ENCODE measurements around the gene CDC34. TPM values are rescaled to one million over a fixed set of nuclear protein-coding genes. Genes with fewer than 3 reads are reported as not detected.

Gene CDC34
- total RNA-seq, 1 donor from 2014 or later = 169 TPM

DNA sequence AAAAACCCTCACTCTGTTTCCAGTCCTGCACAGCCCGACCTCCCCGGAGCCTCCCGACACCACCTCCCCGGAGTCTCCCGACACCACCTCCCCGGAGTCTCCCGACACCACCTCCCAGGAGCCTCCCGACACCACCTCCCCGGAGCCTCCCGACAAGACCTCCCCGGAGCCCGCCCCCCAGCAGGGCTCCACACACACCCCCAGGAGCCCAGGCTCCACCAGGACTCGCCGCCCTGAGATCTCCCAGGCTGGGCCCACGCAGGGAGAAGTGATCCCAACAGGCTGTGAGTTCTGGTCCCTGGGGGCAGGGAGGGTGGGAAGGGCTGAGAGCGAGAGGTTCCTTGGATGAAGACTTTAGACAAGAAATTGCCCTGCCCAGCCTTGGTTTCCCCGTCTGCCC, 29.9 kb upstream of the CDC34 start:
- Histone ChIP-seq H3K27me3 (ENCODE audit: control insufficient read depth, insufficient read depth, low read length) (peaks cover 8% of the 10 kb centered on the region), H3K36me3 (ENCODE audit: control insufficient read depth, insufficient read depth, low read length) (no peaks in the 10 kb centered on the region), H3K4me3 (ENCODE audit: low read depth, low read length) (no peak overlapping the region)
- DNase-seq (ENCODE audit: low read depth) (no peak), FAIRE-seq (no peak)
- TF ChIP-seq, protein P1, sequence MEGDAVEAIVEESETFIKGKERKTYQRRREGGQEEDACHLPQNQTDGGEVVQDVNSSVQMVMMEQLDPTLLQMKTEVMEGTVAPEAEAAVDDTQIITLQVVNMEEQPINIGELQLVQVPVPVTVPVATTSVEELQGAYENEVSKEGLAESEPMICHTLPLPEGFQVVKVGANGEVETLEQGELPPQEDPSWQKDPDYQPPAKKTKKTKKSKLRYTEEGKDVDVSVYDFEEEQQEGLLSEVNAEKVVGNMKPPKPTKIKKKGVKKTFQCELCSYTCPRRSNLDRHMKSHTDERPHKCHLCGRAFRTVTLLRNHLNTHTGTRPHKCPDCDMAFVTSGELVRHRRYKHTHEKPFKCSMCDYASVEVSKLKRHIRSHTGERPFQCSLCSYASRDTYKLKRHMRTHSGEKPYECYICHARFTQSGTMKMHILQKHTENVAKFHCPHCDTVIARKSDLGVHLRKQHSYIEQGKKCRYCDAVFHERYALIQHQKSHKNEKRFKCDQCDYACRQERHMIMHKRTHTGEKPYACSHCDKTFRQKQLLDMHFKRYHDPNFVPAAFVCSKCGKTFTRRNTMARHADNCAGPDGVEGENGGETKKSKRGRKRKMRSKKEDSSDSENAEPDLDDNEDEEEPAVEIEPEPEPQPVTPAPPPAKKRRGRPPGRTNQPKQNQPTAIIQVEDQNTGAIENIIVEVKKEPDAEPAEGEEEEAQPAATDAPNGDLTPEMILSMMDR (IDR thresholded peaks at IDR 0.05; ENCODE audit: insufficient read depth, low read length, severe bottlenecking) = no peak

DNA sequence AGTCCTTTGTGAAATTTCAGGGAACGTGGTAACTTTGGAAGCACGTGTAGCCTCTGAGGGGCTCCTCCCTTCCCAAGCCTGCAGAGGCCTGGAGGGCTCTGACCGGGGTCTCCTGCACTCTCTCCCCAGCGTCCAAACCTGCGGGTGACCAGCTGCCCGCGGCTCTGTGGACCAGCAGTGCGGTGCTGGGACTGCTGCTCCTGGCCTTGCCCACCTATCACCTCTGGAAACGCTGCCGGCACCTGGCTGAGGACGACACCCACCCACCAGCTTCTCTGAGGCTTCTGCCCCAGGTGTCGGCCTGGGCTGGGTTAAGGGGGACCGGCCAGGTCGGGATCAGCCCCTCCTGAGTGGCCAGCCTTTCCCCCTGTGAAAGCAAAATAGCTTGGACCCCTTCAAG, 26.9 kb upstream of the CDC34 start:
- DNase-seq (ENCODE audit: low read depth) (no peak), FAIRE-seq (no peak)
- H3K27me3 ChIP-seq (ENCODE audit: control insufficient read depth, insufficient read depth, low read length) = no peaks in the 10 kb centered on the region
- H3K4me3 ChIP-seq (ENCODE audit: low read depth, low read length) = no peak overlapping the region
- H3K36me3 ChIP-seq (ENCODE audit: control insufficient read depth, insufficient read depth, low read length) = peaks cover 2% of the 10 kb centered on the region
- TF ChIP-seq, protein P1 (IDR thresholded peaks at IDR 0.05; ENCODE audit: insufficient read depth, low read length, severe bottlenecking) = no peak

DNA sequence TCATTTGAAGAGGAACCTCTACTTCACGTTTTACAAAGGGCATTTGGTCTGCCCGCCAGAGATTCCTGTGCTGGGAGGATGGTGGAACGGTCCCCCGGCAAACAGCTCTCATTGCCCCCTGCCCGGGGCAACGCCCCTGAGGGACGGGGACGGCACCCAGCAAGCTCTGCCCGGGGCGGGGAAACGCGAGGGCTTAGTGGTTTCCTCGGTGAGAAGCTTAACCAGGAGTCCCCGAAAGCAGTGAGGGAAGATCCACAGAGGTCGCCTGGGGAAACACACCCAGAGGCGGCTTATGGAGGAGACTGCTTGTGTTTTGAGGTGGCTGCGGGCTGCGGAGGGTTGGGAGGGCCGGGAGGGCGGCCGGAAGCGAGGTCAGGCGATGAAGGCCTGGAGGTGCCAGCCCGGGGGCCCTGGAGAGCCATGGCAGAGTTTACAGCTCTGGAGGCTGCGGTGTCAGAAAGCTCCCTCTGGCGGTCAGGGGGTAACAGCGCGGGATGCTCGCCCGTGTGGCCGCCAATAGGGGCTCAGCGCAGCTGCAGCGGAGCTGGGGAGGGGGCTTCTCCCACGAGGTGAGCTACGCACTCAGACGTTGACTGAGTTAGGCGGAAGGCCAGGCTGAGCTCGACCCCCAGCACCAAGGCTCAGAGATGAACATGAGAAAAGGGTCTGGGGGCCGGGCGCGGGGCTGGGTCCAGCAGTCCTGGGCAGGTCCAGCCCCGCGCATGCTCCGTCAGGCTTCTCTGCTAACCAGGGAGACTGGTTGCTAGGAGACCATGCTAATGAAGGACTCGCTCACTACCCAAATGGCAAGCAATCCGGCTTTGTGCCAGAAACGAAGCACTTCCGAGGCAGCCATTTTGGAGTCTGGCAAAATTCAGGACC, 24.9 kb upstream of the CDC34 start:
- DNase-seq (ENCODE audit: low read depth) (peak; percentile 99), FAIRE-seq (peak; percentile 99)
- TF ChIP-seq, protein P1 (IDR thresholded peaks at IDR 0.05; ENCODE audit: insufficient read depth, low read length, severe bottlenecking) = peak; percentile 99
- peak overlapping the region; percentile 74 for H3K4me3 ChIP-seq (ENCODE audit: low read depth, low read length)
- H3K36me3 ChIP-seq (ENCODE audit: control insufficient read depth, insufficient read depth, low read length) = peaks cover 2% of the 10 kb centered on the region
- H3K27me3 ChIP-seq (ENCODE audit: control insufficient read depth, insufficient read depth, low read length) = no peaks in the 10 kb centered on the region

DNA sequence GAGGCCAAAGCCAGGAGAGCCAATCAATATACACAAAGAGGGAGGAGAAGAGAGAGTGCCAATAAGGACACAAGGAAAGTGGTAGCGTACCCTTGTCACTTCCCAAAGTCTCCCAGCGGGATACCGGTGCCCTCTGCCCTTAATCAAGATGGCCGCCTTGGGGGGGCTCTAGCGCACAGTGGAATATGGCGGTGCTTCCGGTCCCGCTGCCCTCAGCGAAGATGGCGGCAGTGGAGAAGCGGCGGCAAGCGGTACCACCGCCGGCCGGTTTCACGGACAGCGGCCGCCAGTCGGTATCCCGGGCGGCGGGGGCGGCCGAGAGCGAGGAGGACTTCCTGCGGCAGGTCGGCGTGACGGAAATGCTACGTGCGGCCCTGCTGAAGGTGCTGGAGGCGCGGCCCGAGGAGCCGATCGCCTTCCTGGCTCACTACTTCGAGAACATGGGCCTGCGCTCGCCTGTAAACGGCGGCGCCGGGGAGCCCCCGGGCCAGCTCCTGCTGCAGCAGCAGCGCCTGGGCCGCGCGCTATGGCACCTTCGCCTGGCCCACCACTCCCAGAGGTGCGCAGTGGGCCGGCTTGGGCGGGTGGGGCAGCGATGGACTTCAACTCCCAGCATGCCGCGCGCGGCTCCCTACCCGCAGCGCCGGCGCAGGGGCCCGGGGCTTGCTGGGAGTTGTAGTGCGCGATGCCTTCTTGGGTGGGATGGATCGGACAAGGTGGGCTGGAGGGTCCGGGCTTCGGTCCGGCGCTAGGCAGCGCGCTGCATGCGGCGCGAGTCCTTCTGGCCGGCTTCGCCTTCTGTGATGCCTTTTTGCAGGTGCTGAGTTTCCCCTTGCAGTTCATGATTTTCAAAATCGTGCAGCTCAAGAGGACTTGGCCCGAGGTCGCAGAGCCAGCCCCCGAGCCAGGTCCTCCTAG, 24.0 kb upstream of the CDC34 start, which contains the start of gene TPGS1:
TSS of gene TPGS1 (plus strand) at position 212 of the 918 bp plus-strand sequence. CDS start at position 222, 10 bp downstream.
- DNase-seq (ENCODE audit: low read depth) (no peak), FAIRE-seq (no peak)
- TF ChIP-seq, protein P1 (IDR thresholded peaks at IDR 0.05; ENCODE audit: insufficient read depth, low read length, severe bottlenecking) = no peak
- Histone ChIP-seq H3K4me3 (ENCODE audit: low read depth, low read length) (peak within 1 kb of the TSS; percentile 74), H3K27me3 (ENCODE audit: control insufficient read depth, insufficient read depth, low read length) (no peaks in the 10 kb centered on the region), H3K36me3 (ENCODE audit: control insufficient read depth, insufficient read depth, low read length) (peaks cover 2% of the 10 kb centered on the region)

DNA sequence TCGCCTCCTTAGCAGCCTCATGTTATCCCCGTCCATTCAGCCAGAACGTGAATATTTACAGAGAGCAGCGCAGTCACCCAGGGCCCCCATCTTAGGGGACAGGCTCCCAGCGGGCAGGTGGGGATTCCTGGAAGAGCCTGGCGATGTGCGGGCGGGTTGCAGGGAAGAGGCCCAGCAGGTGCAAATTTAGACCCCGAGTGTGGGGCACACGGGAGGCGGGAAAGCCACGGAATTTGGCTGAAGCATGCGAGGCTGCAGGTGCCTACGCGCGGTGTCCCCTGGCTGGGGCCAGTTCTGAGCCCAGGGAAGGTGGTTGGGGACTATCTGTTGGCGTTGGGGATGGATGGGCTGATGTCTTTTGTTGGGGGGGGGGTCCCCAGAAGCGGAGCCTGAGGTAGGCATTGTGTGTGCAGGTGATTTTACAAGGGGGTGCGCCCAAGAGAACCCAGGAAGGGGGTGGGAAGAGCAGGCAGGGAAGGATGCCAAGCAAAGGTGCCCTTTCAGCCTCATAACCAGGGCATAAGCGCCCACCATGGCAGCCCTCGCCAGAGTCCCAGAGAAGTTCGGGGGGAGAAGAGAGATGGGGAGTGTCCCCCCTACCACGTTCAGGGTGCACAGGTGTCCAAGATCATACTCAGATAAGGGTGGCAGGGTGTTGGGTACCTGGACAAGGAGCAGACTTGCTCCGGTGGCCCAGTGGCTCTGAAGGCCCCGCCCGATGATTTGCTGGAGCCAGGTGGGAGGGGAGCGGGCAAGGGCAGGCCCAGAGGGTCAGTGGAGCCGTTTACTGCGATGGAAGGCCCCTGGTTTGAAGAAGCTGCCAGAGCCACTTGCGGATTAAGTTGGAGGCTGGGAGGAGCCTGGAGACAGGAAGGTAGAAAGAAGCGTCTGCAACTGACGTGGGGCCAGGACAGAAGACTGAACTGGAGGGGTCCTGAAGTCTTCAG, 23.1 kb upstream of the CDC34 start:
- DNase-seq (ENCODE audit: low read depth) (no peak), FAIRE-seq (no peak)
- TF ChIP-seq, protein P1 (IDR thresholded peaks at IDR 0.05; ENCODE audit: insufficient read depth, low read length, severe bottlenecking) = no peak
- Histone ChIP-seq H3K4me3 (ENCODE audit: low read depth, low read length) (peak overlapping the region; percentile 74), H3K36me3 (ENCODE audit: control insufficient read depth, insufficient read depth, low read length) (peaks cover 2% of the 10 kb centered on the region), H3K27me3 (ENCODE audit: control insufficient read depth, insufficient read depth, low read length) (no peaks in the 10 kb centered on the region)

Measured in bronchial epithelial cell (primary cell).